H1 (cell line): Measurements from ENCODE around the gene RPS21. TPM values are rescaled to one million over a fixed set of nuclear protein-coding genes. Genes with fewer than 3 reads are reported as not detected.

ENCODE experiments used
- CHD1 ChIP-seq: IDR thresholded peaks from 2 replicates; pipeline ENCODE4 v1.6.1; 2012; ENCODE audit warnings: low read depth, low read length, improper control_type of control experiment
- CHD2 ChIP-seq: IDR thresholded peaks from 2 replicates; pipeline ENCODE4 v1.6.1; 2012; ENCODE audit warnings: low read length, improper control_type of control experiment
- JUND ChIP-seq: IDR thresholded peaks from 2 replicates; pipeline ENCODE4 v1.6.1; 2011; ENCODE audit warnings: mild to moderate bottlenecking, improper control_type of control experiment, low read length
- KDM1A ChIP-seq: fragments of 200-600, 300-600 bp; sonication (generic); IDR thresholded peaks from 2 replicates; pipeline ENCODE4 v1.7.1; 2016; ENCODE audit warnings: mild to moderate bottlenecking, low read length, borderline replicate concordance
- YY1 ChIP-seq: IDR thresholded peaks from 2 replicates; pipeline ENCODE4 v1.6.1; 2011; ENCODE audit warnings: low read depth, mild to moderate bottlenecking, low read length
- polyA plus RNA-seq, 7 experiments: library from polyadenylated mRNA; depleted of rRNA in 3 of 7; stranded (reverse) in 5 of 7; unstranded in 2 of 7; fragments of >200 nt in 5 of 7; fragments of 200-250 nt in 2 of 7; gene quantifications; 1 replicate in 5 of 7; 2 replicates in 1 of 7; 4 replicates in 1 of 7; pipeline versions ENCODE4 v1.2.1 to v1.2.3, GENCODE V29; 2011 to 2013; ENCODE audit warnings: missing spikeins in 2 of 7, mixed read lengths in 2 of 7
- total RNA-seq: library from RNA; stranded (reverse); fragmentation: NEBNext Ultra II Directional; extraction: Animal tissue kit (Norgen Biotek cat#: 25700); gene quantifications from 2 replicates; pipeline ENCODE4 v1.2.1, GENCODE V29; 2021

RPS21 gene
- total and polyA plus RNA-seq, 2 of the 8 experiments (the other 6 are each of a cell fraction or from before 2014, with no cell fraction given), result 1,787 to 7,219 TPM

DNA sequence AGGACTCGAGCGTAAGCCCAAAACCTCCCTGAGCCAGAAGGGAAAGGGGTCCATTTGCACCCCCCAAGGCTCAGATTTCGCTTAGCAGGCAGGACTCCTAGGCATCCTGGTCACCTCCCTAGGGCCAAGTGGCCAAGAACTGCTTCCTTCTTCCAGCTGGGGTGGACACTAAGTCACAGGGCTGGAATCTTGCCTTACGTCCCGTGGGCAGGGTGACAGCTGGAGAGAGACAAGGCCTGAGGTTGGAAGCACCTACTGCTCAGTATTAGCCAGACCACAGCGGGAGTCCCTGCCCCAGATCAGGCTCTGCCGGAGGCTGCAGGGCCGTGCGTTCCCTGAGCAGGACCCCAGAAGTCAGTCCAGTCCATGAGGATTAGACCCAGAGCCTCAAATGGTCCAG lies 39.5 kb upstream of the RPS21 start (continued):
- TF ChIP-seq JUND (no peak), KDM1A (no peak), CHD2 (no peak), CHD1 (no peak), YY1 (no peak)
- TF ChIP-seq, all 59 proteins: peak for 0
